Measurements from ENCODE around the gene CCDC12. TPM values are rescaled to one million over a fixed set of nuclear protein-coding genes. Genes with fewer than 3 reads are reported as not detected.

Gene CCDC12
- total and polyA plus RNA-seq, 12 donors = 28.8 to 137 (median 34.2) TPM

DNA sequence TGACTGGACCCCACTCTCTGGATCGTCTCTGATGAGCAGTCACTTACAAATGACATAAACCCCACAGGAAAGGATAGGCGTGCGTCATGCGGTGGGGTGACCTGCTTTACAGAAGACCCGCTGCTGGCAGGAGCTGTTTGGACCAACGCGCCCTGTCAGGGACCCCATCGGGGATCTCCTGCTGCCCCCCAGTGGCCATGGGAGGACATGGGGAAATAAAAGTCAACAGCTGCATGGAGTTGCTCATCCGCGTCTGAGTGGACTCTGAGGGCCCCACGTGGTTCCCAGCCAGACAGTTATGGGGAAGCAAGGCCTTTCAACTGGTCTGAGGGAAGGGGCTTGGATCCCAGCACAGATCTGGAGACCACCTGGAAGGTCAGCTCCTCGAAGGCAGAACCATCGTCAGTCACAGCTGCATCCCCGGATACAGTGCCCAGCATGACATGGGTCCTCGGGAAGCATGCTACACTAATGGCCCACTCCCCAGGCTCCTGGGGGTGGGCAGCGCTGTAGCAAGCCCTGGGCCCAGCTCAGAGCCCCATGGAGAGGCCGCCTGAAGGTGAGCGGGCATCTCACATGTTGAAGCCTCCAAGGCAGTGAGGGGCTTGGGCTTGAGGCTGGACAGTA is 66.9 kb downstream of the CCDC12 start:
- intact Hi-C loops (cut with DNase I) = loop anchor here in 9 of 10 donors (2.0 to 5.0 kb wide), 4 partner anchors 42 to 205 kb away; no protein-coding TSS in a partner anchor

DNA sequence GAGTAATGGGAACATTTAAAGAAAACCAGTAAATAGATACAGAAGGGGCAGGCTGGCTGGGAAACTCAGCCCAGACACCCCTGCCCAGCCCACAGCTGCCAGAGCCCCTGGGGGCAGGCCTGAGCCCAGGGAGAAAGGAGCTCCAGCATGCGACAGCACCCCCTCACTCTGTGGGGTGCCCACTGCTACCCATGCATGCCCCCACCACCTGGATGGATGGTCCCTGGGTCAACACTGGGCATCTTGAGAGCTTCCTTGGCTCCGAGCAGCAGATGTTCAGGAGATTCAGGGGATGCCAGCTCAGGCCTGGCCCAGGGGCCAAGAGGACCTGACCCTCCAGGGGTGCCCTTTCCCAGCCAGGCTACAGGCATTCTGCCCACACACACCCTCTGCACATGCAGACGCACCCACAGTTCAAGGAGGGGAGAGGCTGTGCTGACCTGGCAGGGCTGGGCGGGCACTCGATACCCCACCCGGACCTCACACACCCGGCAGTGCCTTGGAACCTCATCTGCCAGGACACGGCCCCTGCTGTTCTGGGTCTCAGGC is 67.5 kb downstream of the CCDC12 start:
- no peaks in the 10 kb centered on the region for H3K36me3 ChIP-seq
- intact Hi-C loops (cut with DNase I) = loop anchor here in 9 of 10 donors (1.0 to 5.0 kb wide), 5 partner anchors 42 to 204 kb away; no protein-coding TSS in a partner anchor
- H3K9me3 ChIP-seq = no peaks in the 10 kb centered on the region
- H3K4me3 ChIP-seq = peak overlapping the region in 1 of 10 donors; percentile 19
- peak in 7 of 8 donors; percentile 6 to 43 (median 21) for ATAC-seq
- TF ChIP-seq, protein P1, sequence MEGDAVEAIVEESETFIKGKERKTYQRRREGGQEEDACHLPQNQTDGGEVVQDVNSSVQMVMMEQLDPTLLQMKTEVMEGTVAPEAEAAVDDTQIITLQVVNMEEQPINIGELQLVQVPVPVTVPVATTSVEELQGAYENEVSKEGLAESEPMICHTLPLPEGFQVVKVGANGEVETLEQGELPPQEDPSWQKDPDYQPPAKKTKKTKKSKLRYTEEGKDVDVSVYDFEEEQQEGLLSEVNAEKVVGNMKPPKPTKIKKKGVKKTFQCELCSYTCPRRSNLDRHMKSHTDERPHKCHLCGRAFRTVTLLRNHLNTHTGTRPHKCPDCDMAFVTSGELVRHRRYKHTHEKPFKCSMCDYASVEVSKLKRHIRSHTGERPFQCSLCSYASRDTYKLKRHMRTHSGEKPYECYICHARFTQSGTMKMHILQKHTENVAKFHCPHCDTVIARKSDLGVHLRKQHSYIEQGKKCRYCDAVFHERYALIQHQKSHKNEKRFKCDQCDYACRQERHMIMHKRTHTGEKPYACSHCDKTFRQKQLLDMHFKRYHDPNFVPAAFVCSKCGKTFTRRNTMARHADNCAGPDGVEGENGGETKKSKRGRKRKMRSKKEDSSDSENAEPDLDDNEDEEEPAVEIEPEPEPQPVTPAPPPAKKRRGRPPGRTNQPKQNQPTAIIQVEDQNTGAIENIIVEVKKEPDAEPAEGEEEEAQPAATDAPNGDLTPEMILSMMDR (IDR thresholded peaks at IDR 0.05) = no peak
- no peak for DNase-seq
- peaks cover 9 to 35% (median 23%) of the 10 kb centered on the region in 9 donors for H3K4me1 ChIP-seq
- WGBS, 2 donors = 55 to 56% methylated on average over 8 of the region's 8 CpGs
- no peaks in the 10 kb centered on the region for H3K27me3 ChIP-seq
- H3K27ac ChIP-seq = no peak overlapping the region

More for the DNA sequence above, 66.9 kb downstream of the CCDC12 start:
- Histone ChIP-seq H3K27ac (no peak overlapping the region), H3K4me3 (peak overlapping the region in 1 of 10 donors; percentile 19), H3K4me1 (peaks cover 9 to 36% (median 24%) of the 10 kb centered on the region in 9 donors), H3K36me3 (no peaks in the 10 kb centered on the region), H3K9me3 (no peaks in the 10 kb centered on the region), H3K27me3 (no peaks in the 10 kb centered on the region)
- TF ChIP-seq, protein P1 (IDR thresholded peaks at IDR 0.05) = peak; percentile 67 to 93 (median 88)
- DNase-seq = peak; percentile 84 to 89
- WGBS, 2 donors = 19% methylated on average over 18 of the region's 18 CpGs
- peak; percentile 75 to 88 (median 82) for ATAC-seq

DNA sequence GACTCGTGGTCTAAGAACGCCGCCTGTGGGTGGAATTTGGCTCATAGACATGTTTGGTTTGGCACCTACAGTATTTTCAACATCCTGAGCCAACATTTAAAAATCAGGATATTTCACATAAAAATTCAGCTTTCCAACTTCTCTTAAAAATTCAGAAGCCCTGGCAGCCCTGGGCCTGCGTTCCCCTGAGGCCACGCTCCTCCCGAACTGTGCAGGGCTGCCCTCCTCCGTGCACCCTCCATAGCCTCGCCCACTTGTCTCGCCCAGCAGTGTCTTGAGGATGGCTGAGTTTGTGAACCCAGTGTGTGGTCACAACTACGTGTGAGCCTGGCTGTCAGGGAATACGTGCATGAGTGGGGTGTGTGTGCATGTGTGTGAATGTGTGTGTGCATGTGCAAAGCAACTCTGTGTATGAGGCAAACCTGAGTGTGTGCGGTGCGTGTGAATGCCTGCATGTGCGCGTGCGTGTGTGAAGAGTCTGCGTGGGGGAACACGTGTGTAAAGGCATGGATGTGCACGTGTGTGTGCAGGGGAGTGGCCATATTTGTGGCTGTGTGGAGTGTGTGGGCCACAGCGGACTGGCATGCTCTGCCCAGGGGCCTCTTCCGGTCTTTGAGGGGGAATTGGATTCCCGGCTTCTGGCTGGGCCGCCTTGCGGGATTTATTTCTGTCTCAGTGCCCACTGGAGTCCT is 68.1 kb downstream of the CCDC12 start:
- DNase-seq (no peak), ATAC-seq (peak; percentile 6 to 45 (median 26))
- no peak overlapping the region for H3K4me3 ChIP-seq
- WGBS, 2 donors = 57 to 67% methylated on average over 24 of the region's 24 CpGs
- H3K4me1 ChIP-seq = peaks cover 9 to 29% (median 22%) of the 10 kb centered on the region in 9 donors
- intact Hi-C loops (cut with DNase I) = loop anchor here in 9 of 10 donors (1.0 to 5.0 kb wide), 5 partner anchors 41 to 204 kb away; no protein-coding TSS in a partner anchor
- no peak overlapping the region for H3K27ac ChIP-seq
- H3K36me3 ChIP-seq = no peaks in the 10 kb centered on the region
- no peaks in the 10 kb centered on the region for H3K27me3 ChIP-seq
- H3K9me3 ChIP-seq = no peaks in the 10 kb centered on the region
- TF ChIP-seq, protein P1 (IDR thresholded peaks at IDR 0.05) = peak in 6 of 9 donors; percentile 26 to 50 (median 35)

DNA sequence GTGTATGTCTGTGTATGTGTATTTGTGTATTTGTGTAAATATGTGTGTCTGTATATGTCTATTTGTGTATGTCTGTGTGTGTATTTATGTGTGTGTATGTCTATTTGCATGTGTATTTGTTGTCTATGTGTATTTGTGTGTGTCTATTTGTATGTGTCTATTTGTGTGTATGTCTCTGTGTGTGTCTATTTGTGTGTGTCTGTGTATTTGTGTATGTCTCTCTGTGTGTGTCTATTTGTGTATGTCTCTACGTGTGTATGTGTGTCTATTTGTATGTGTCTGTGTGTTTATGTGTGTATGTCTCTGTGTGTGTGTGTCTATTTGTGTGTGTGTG is 68.6 kb downstream of the CCDC12 start:
- Histone ChIP-seq H3K4me1 (peaks cover 9 to 25% (median 19%) of the 10 kb centered on the region in 9 donors), H3K4me3 (no peak overlapping the region), H3K27me3 (no peaks in the 10 kb centered on the region), H3K9me3 (no peaks in the 10 kb centered on the region), H3K27ac (no peak overlapping the region), H3K36me3 (no peaks in the 10 kb centered on the region)
- ATAC-seq (peak in 1 of 8 donors; percentile 6), DNase-seq (no peak)
- intact Hi-C loops (cut with DNase I) = loop anchor here in 9 of 10 donors (1.0 to 5.0 kb wide), 5 partner anchors 41 to 203 kb away; no protein-coding TSS in a partner anchor
- TF ChIP-seq, protein P1 (IDR thresholded peaks at IDR 0.05) = no peak
- 27 to 50% methylated on average over 1 of the region's 1 CpG for WGBS, 2 donors
